A549 (cell line): ENCODE results near the gene AP3S2.

ENCODE experiments used
- BCL3 ChIP-seq: fragments of >200 bp; sonication (Bioruptor Twin); formaldehyde crosslinking; IDR thresholded peaks from 3 replicates; pipeline ENCODE4 v1.6.1; 2016
- CHD4 ChIP-seq: fragments of 200-600 bp; sonication (generic); IDR thresholded peaks from 2 replicates; pipeline ENCODE4 v1.6.1; 2016; ENCODE audit warnings: antibody characterized with exemption, mild to moderate bottlenecking, borderline replicate concordance
- CTCF ChIP-seq: fragments of >200 bp; sonication (Bioruptor Twin); formaldehyde crosslinking; IDR thresholded peaks from 3 replicates; pipeline ENCODE4 v1.5.1; 2016
- EHMT2 ChIP-seq: fragments of 200-600 bp; sonication (generic); IDR thresholded peaks from 2 replicates; pipeline ENCODE4 v1.6.1; 2016; ENCODE audit warnings: antibody characterized with exemption, low read depth, mild to moderate bottlenecking, moderate library complexity
- JUN ChIP-seq, 2 experiments: fragments of >200 bp; sonication (Bioruptor Twin); formaldehyde crosslinking; IDR thresholded peaks; 2 replicates in 1 of 2; 3 replicates in 1 of 2; pipeline ENCODE4 v1.6.1; 2016 to 2017
- NFE2L2 ChIP-seq: fragments of 150-350 bp; conservative IDR thresholded peaks from 2 replicates; pipeline ENCODE4 v1.6.1; 2014; ENCODE audit warnings: low read length
- POLR2A ChIP-seq: IDR thresholded peaks from 2 replicates; pipeline ENCODE4 v1.6.1; 2012; ENCODE audit warnings: mild to moderate bottlenecking, low read length
- POLR2AphosphoS2 ChIP-seq: conservative IDR thresholded peaks from 2 replicates; pipeline ENCODE4 v1.6.1; 2012; ENCODE audit warnings: low read length, improper control_type of control experiment, inconsistent platforms
- SREBF2 ChIP-seq: fragments of 450-650 bp; IDR thresholded peaks from 2 replicates; pipeline ENCODE4 v1.6.1; 2014; ENCODE audit warnings: mild to moderate bottlenecking, moderate library complexity

GRCh38 chr15:89899951-89900567 lies 6.3 kb upstream of the AP3S2 start:
- TF ChIP-seq CTCF (no peak), POLR2AphosphoS2 (no peak), SREBF2 (no peak), JUN (IDR thresholded peaks at IDR 0.05) (no peak), NFE2L2 (no peak), EHMT2 (no peak), BCL3 (no peak), POLR2A (no peak), CHD4 (no peak)
